VCaP (cell line): ENCODE results near the gene MOB1B.
"Not testable (repeated sequence)": the region's sequence is repeated elsewhere in the genome, so short reads cannot be mapped to it uniquely, and the experiment has no call there.

ENCODE experiments used
- H3K27ac ChIP-seq: fragments of 450-650 bp; 2 replicates; pipeline ENCODE4 v1.5.1; 2017
- CTCF ChIP-seq: fragments of 450-650 bp; conservative IDR thresholded peaks from 2 replicates; pipeline ENCODE4 v1.5.1; 2017; ENCODE audit warnings: mild to moderate bottlenecking, moderate library complexity

The MOB1B gene

GRCh38 chr4:71011451-71011850 lies 109.3 kb downstream of the MOB1B start:
- H3K27ac ChIP-seq, result no peak overlapping the region
- TF ChIP-seq CTCF, result no peak

- not testable (repeated sequence) for H3K27ac ChIP-seq
These were observed 115.2 kb downstream of the MOB1B start for GRCh38 chr4:71017391-71017790.

- no peak for TF ChIP-seq CTCF
- peak overlapping the region; percentile 31; the same call in 1 of the 2 replicates for H3K27ac ChIP-seq
These were observed 118.4 kb downstream of the MOB1B start for GRCh38 chr4:71020611-71021010.

GRCh38 chr4:71025654-71026053 lies 123.5 kb downstream of the MOB1B start:
- no peak for TF ChIP-seq CTCF
- H3K27ac ChIP-seq, result no peak overlapping the region

- H3K27ac ChIP-seq, result no peak overlapping the region
- no peak for TF ChIP-seq CTCF
These were observed 123.9 kb downstream of the MOB1B start for GRCh38 chr4:71026086-71026485.

- TF ChIP-seq CTCF, result no peak
These were observed 125.4 kb downstream of the MOB1B start for GRCh38 chr4:71027611-71028010.

GRCh38 chr4:71029504-71029903 lies 127.3 kb downstream of the MOB1B start:
- H3K27ac ChIP-seq, result no peak overlapping the region
- TF ChIP-seq CTCF, result no peak

More at GRCh38 chr4:71027611-71028010, 125.4 kb downstream of the MOB1B start:
- H3K27ac ChIP-seq, result no peak overlapping the region

GRCh38 chr4:71032106-71032505 lies 129.9 kb downstream of the MOB1B start:
- not testable (repeated sequence) for H3K27ac ChIP-seq
